Measurements from ENCODE around the gene FARP2.

FARP2 gene

GRCh38 chr2:241485172-241485911 is 129.3 kb downstream of the FARP2 start:
- Histone ChIP-seq H3K36me3 (ENCODE audit: control insufficient read depth, insufficient read depth, low read length) (no peaks in the 10 kb centered on the region), H3K9me3 (ENCODE audit: control insufficient read depth, insufficient read depth, low read length) (no peaks in the 10 kb centered on the region), H3K27ac (ENCODE audit: low read length) (no peak overlapping the region), H3K4me1 (ENCODE audit: control insufficient read depth, insufficient read depth, low read length) (no peaks in the 10 kb centered on the region), H3K4me3 (ENCODE audit: low read length) (no peak overlapping the region), H3K27me3 (ENCODE audit: control insufficient read depth, insufficient read depth, low read length) (no peaks in the 10 kb centered on the region)
- WGBS (ENCODE audit: insufficient coverage, insufficient read length): no CpG with 5 or more reads among the region's 1 CpG
- DNase-seq (ENCODE audit: low read depth, low spot score): no peak

GRCh38 chr2:241489088-241489487 is 133.0 kb downstream of the FARP2 start:
- Histone ChIP-seq H3K27ac (ENCODE audit: low read length) (no peak overlapping the region), H3K9me3 (ENCODE audit: control insufficient read depth, insufficient read depth, low read length) (no peaks in the 10 kb centered on the region), H3K4me3 (ENCODE audit: low read length) (no peak overlapping the region), H3K36me3 (ENCODE audit: control insufficient read depth, insufficient read depth, low read length) (no peaks in the 10 kb centered on the region; the same call in 1 of the 2 replicates), H3K4me1 (ENCODE audit: control insufficient read depth, insufficient read depth, low read length) (no peaks in the 10 kb centered on the region), H3K27me3 (ENCODE audit: control insufficient read depth, insufficient read depth, low read length) (no peaks in the 10 kb centered on the region)
- no peak for DNase-seq (ENCODE audit: low read depth, low spot score)
- WGBS (ENCODE audit: insufficient coverage, insufficient read length): no CpG with 5 or more reads among the region's 3 CpGs

- no CpG with 5 or more reads among the region's 15 CpGs for WGBS (ENCODE audit: insufficient coverage, insufficient read length)
- no peaks in the 10 kb centered on the region for H3K9me3 ChIP-seq (ENCODE audit: control insufficient read depth, insufficient read depth, low read length)
- H3K4me1 ChIP-seq (ENCODE audit: control insufficient read depth, insufficient read depth, low read length): no peaks in the 10 kb centered on the region
- H3K27ac ChIP-seq (ENCODE audit: low read length): no peak overlapping the region
- H3K4me3 ChIP-seq (ENCODE audit: low read length): no peak overlapping the region
- peaks cover 6% of the 10 kb centered on the region for H3K36me3 ChIP-seq (ENCODE audit: control insufficient read depth, insufficient read depth, low read length)
- DNase-seq (ENCODE audit: low read depth, low spot score): no peak
- no peaks in the 10 kb centered on the region for H3K27me3 ChIP-seq (ENCODE audit: control insufficient read depth, insufficient read depth, low read length)
These were observed 133.9 kb downstream of the FARP2 start for GRCh38 chr2:241489733-241490680.

GRCh38 chr2:241490825-241491506 is 134.9 kb downstream of the FARP2 start:
- Histone ChIP-seq H3K4me3 (ENCODE audit: low read length) (no peak overlapping the region), H3K4me1 (ENCODE audit: control insufficient read depth, insufficient read depth, low read length) (no peaks in the 10 kb centered on the region), H3K27ac (ENCODE audit: low read length) (no peak overlapping the region), H3K36me3 (ENCODE audit: control insufficient read depth, insufficient read depth, low read length) (peaks cover 14% of the 10 kb centered on the region), H3K9me3 (ENCODE audit: control insufficient read depth, insufficient read depth, low read length) (no peaks in the 10 kb centered on the region), H3K27me3 (ENCODE audit: control insufficient read depth, insufficient read depth, low read length) (no peaks in the 10 kb centered on the region)
- no CpG with 5 or more reads among the region's 16 CpGs for WGBS (ENCODE audit: insufficient coverage, insufficient read length)
- no peak for DNase-seq (ENCODE audit: low read depth, low spot score)

GRCh38 chr2:241491549-241492173 is 135.6 kb downstream of the FARP2 start:
- H3K4me3 ChIP-seq (ENCODE audit: low read length): no peak overlapping the region
- H3K27ac ChIP-seq (ENCODE audit: low read length): no peak overlapping the region
- no peaks in the 10 kb centered on the region for H3K9me3 ChIP-seq (ENCODE audit: control insufficient read depth, insufficient read depth, low read length)
- no peaks in the 10 kb centered on the region for H3K27me3 ChIP-seq (ENCODE audit: control insufficient read depth, insufficient read depth, low read length)
- H3K36me3 ChIP-seq (ENCODE audit: control insufficient read depth, insufficient read depth, low read length): peaks cover 21% of the 10 kb centered on the region
- H3K4me1 ChIP-seq (ENCODE audit: control insufficient read depth, insufficient read depth, low read length): no peaks in the 10 kb centered on the region
- no peak for DNase-seq (ENCODE audit: low read depth, low spot score)
- WGBS (ENCODE audit: insufficient coverage, insufficient read length): no CpG with 5 or more reads among the region's 15 CpGs

- DNase-seq (ENCODE audit: low read depth, low spot score): no peak
- Histone ChIP-seq H3K4me1 (ENCODE audit: control insufficient read depth, insufficient read depth, low read length) (no peaks in the 10 kb centered on the region), H3K9me3 (ENCODE audit: control insufficient read depth, insufficient read depth, low read length) (no peaks in the 10 kb centered on the region), H3K27ac (ENCODE audit: low read length) (no peak overlapping the region), H3K27me3 (ENCODE audit: control insufficient read depth, insufficient read depth, low read length) (no peaks in the 10 kb centered on the region), H3K4me3 (ENCODE audit: low read length) (no peak overlapping the region), H3K36me3 (ENCODE audit: control insufficient read depth, insufficient read depth, low read length) (peaks cover 26% of the 10 kb centered on the region)
- WGBS (ENCODE audit: insufficient coverage, insufficient read length): no CpG with 5 or more reads among the region's 7 CpGs
These were observed 136.1 kb downstream of the FARP2 start for GRCh38 chr2:241492174-241492565.

GRCh38 chr2:241493092-241493491 is 137.0 kb downstream of the FARP2 start:
- Histone ChIP-seq H3K27ac (ENCODE audit: low read length) (no peak overlapping the region), H3K9me3 (ENCODE audit: control insufficient read depth, insufficient read depth, low read length) (no peaks in the 10 kb centered on the region), H3K4me1 (ENCODE audit: control insufficient read depth, insufficient read depth, low read length) (no peaks in the 10 kb centered on the region), H3K4me3 (ENCODE audit: low read length) (no peak overlapping the region), H3K27me3 (ENCODE audit: control insufficient read depth, insufficient read depth, low read length) (no peaks in the 10 kb centered on the region), H3K36me3 (ENCODE audit: control insufficient read depth, insufficient read depth, low read length) (peaks cover 30% of the 10 kb centered on the region)
- no peak for DNase-seq (ENCODE audit: low read depth, low spot score)
- WGBS (ENCODE audit: insufficient coverage, insufficient read length): no CpG with 5 or more reads among the region's 10 CpGs

GRCh38 chr2:241494311-241494908 is 138.3 kb downstream of the FARP2 start:
- Histone ChIP-seq H3K27ac (ENCODE audit: low read length) (no peak overlapping the region), H3K36me3 (ENCODE audit: control insufficient read depth, insufficient read depth, low read length) (peaks cover 39% of the 10 kb centered on the region), H3K4me3 (ENCODE audit: low read length) (no peak overlapping the region), H3K27me3 (ENCODE audit: control insufficient read depth, insufficient read depth, low read length) (no peaks in the 10 kb centered on the region), H3K4me1 (ENCODE audit: control insufficient read depth, insufficient read depth, low read length) (no peaks in the 10 kb centered on the region), H3K9me3 (ENCODE audit: control insufficient read depth, insufficient read depth, low read length) (no peaks in the 10 kb centered on the region)
- DNase-seq (ENCODE audit: low read depth, low spot score): no peak
- no CpG with 5 or more reads among the region's 16 CpGs for WGBS (ENCODE audit: insufficient coverage, insufficient read length)

- Histone ChIP-seq H3K27me3 (ENCODE audit: control insufficient read depth, insufficient read depth, low read length) (no peaks in the 10 kb centered on the region), H3K36me3 (ENCODE audit: control insufficient read depth, insufficient read depth, low read length) (peaks cover 43% of the 10 kb centered on the region), H3K27ac (ENCODE audit: low read length) (no peak overlapping the region), H3K4me3 (ENCODE audit: low read length) (no peak overlapping the region), H3K4me1 (ENCODE audit: control insufficient read depth, insufficient read depth, low read length) (no peaks in the 10 kb centered on the region), H3K9me3 (ENCODE audit: control insufficient read depth, insufficient read depth, low read length) (no peaks in the 10 kb centered on the region)
- no CpG with 5 or more reads among the region's 34 CpGs for WGBS (ENCODE audit: insufficient coverage, insufficient read length)
- no peak for DNase-seq (ENCODE audit: low read depth, low spot score)
These were observed 139.3 kb downstream of the FARP2 start for GRCh38 chr2:241495172-241496002.
